ENCODE data around the gene RYR1.
"Not testable (repeated sequence)": the region's sequence is repeated elsewhere in the genome, so short reads cannot be mapped to it uniquely, and the experiment has no call there.

RYR1 gene

GRCh38 chr19:38618590-38619360 is 185.3 kb downstream of the RYR1 start, which contains the start of gene EIF3K:
EIF3K (plus strand) TSS chr19:38619188; CDS start chr19:38619269, 81 bp downstream.
- H3K27ac ChIP-seq, result peak within 1 kb of the TSS; percentile 94
- no peak for TF ChIP-seq CTCF (conservative IDR thresholded peaks at IDR 0.05)

GRCh38 chr19:38619361-38620174 is 186.1 kb downstream of the RYR1 start:
- H3K27ac ChIP-seq, result peak overlapping the region; percentile 94

GRCh38 chr19:38624822-38625221 is 191.3 kb downstream of the RYR1 start:
- no peak overlapping the region for H3K27ac ChIP-seq
- TF ChIP-seq CTCF (conservative IDR thresholded peaks at IDR 0.05), result no peak

More at GRCh38 chr19:38619361-38620174, 186.1 kb downstream of the RYR1 start:
- TF ChIP-seq CTCF (conservative IDR thresholded peaks at IDR 0.05), result no peak

- no peak for TF ChIP-seq CTCF (conservative IDR thresholded peaks at IDR 0.05)
Observed at GRCh38 chr19:38626401-38626800, 192.9 kb downstream of the RYR1 start.

GRCh38 chr19:38629568-38629967 is 196.1 kb downstream of the RYR1 start:
- H3K27ac ChIP-seq, result no peak overlapping the region
- TF ChIP-seq CTCF (conservative IDR thresholded peaks at IDR 0.05), result no peak

More at GRCh38 chr19:38626401-38626800, 192.9 kb downstream of the RYR1 start:
- no peak overlapping the region for H3K27ac ChIP-seq

GRCh38 chr19:38631301-38631700 is 197.8 kb downstream of the RYR1 start:
- not testable (repeated sequence) for H3K27ac ChIP-seq

GRCh38 chr19:38631811-38632475 is 198.5 kb downstream of the RYR1 start:
- not testable (repeated sequence) for H3K27ac ChIP-seq

- H3K27ac ChIP-seq, result no peak overlapping the region
- TF ChIP-seq CTCF (conservative IDR thresholded peaks at IDR 0.05), result no peak
Observed at GRCh38 chr19:38632476-38633213, 199.2 kb downstream of the RYR1 start.

All from VCaP (cell line).